T47D (cell line): ENCODE data around the gene SEL1L2.

Source experiments
- DNase-seq, 2 experiments: peaks; one replicate each; pipeline versions ENCODE4 v3.0.0 to v3.0.0-alpha.2; 2011 to 2012; ENCODE audit warnings: low read depth in 1 of 2, low spot score in 1 of 2
- JUND ChIP-seq: IDR thresholded peaks from 2 replicates; pipeline ENCODE4 v1.6.1; 2012; ENCODE audit warnings: low read depth
- in situ Hi-C: cut with HindIII; loops from 2 replicates; pipeline ENCODE4 v1.10.0; 2016; ENCODE audit warnings: low sequenced_read_pairs, low pct_unique_long_range_greater_than_20kb

Gene SEL1L2

GRCh38 chr20:13814672-13815071, 175.7 kb downstream of the SEL1L2 start:
- in situ Hi-C loops = no loop called here

GRCh38 chr20:13813910-13814309, 176.5 kb downstream of the SEL1L2 start:
- no peak for TF ChIP-seq JUND
- no peak for DNase-seq
- in situ Hi-C loops = no loop called here

More at GRCh38 chr20:13814672-13815071, 175.7 kb downstream of the SEL1L2 start:
- DNase-seq = no peak
- TF ChIP-seq JUND = no peak

- DNase-seq = no peak
- TF ChIP-seq JUND = no peak
- in situ Hi-C loops = no loop called here
Observed at GRCh38 chr20:13810446-13810845, 180.0 kb downstream of the SEL1L2 start.

- no peak for TF ChIP-seq JUND
- in situ Hi-C loops = no loop called here
- DNase-seq = no peak
Observed at GRCh38 chr20:13809855-13810254, 180.6 kb downstream of the SEL1L2 start.

GRCh38 chr20:13809373-13809772, 181.0 kb downstream of the SEL1L2 start:
- in situ Hi-C loops = no loop called here
- TF ChIP-seq JUND = no peak
- no peak for DNase-seq

GRCh38 chr20:13800728-13801134, 189.7 kb downstream of the SEL1L2 start:
- TF ChIP-seq JUND = no peak
- in situ Hi-C loops = no loop called here
- peak; percentile 33 to 91 for DNase-seq

GRCh38 chr20:13799974-13800373, 190.4 kb downstream of the SEL1L2 start:
- TF ChIP-seq JUND = no peak
- no peak for DNase-seq
- in situ Hi-C loops = no loop called here
